Activated T-helper 1 cell treated with anti-CD3 and anti-CD28 coated beads, Interleukin-12 subunit alpha, Interleukin-12 subunit beta, Interleukin-2, Interleukin-4 antibody, amounts not matched to agents 30 ng/mL and 10 ng/mL and 1 ng/mL, durations not matched to agents 14 hours and 24 hours and 36 hours (primary cell): ENCODE measurements around the gene CEP112. TPM values are rescaled to one million over a fixed set of nuclear protein-coding genes. Genes with fewer than 3 reads are reported as not detected.

ENCODE experiments used
- DNase-seq: peaks from one replicate; pipeline ENCODE4 v3.0.0; 2021; ENCODE audit warnings: low spot score
- H3K27ac Mint-ChIP-seq: one replicate; pipeline ENCODE4 v1.8.0; 2021; ENCODE audit warnings: mild to moderate bottlenecking, mixed read lengths
- H3K27me3 Mint-ChIP-seq: one replicate; pipeline ENCODE4 v1.8.0; 2022; ENCODE audit warnings: mild to moderate bottlenecking, moderate library complexity, mixed read lengths; ENCODE audit not compliant: insufficient read depth
- H3K36me3 Mint-ChIP-seq: one replicate; pipeline ENCODE4 v1.8.0; 2021; ENCODE audit warnings: low read depth, mixed read lengths
- H3K4me1 Mint-ChIP-seq: one replicate; pipeline ENCODE4 v1.8.0; 2021; ENCODE audit warnings: low read depth, mixed read lengths
- H3K4me3 Mint-ChIP-seq: one replicate; pipeline ENCODE4 v1.8.0; 2021; ENCODE audit warnings: mild to moderate bottlenecking, moderate library complexity, mixed read lengths
- H3K9me3 Mint-ChIP-seq: one replicate; pipeline ENCODE4 v1.8.0; 2021; ENCODE audit warnings: mixed read lengths
- intact Hi-C: fragments of 100-400 bp; cut with micrococcal nuclease; formaldehyde crosslinking; loops from one replicate; pipeline ENCODE4 v1.15.1; 2024
- total RNA-seq: library from RNA; stranded (reverse); gene quantifications from 2 replicates; pipeline ENCODE4 v1.2.3, GENCODE V29; 2022

The CEP112 gene
- total RNA-seq, 1 donor from 2014 or later: 1.7 TPM

DNA sequence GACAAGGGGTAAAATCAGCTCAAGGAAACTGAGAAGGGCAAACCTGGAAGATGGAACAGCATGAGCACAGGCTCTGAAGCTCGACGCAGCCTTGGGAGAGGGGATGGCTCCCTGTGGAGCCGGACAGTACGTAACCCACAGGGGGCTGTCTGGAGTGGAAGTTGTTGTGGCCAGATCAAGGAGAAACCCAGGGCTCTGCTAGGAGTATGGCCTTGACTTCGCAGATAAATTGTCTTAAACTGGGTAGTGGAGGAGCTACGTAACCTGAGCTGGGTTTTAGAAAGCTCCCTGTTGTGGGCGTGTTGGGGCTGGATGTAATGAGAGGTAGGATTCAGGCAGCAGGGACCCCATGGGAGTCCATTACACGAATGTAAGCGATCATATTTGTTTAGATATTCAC, 605.0 kb downstream of the CEP112 start:
- H3K4me1 Mint-ChIP-seq: no peaks in the 10 kb centered on the region
- intact Hi-C loops: no loop called here
- no peak overlapping the region for H3K4me3 Mint-ChIP-seq
- H3K27ac Mint-ChIP-seq: no peak overlapping the region
- no peaks in the 10 kb centered on the region for H3K27me3 Mint-ChIP-seq
- H3K36me3 Mint-ChIP-seq: no peaks in the 10 kb centered on the region
- H3K9me3 Mint-ChIP-seq: no peaks in the 10 kb centered on the region
- no peak for DNase-seq

Other genes with a start within 250 kb of the CEP112 start
- gene APOH, start 37.3 kb upstream of the CEP112 start, total RNA-seq: not detected in 2 replicates
- 155 and 157 TPM in 2 replicates for gene PRKCA, start 110.5 kb upstream of the CEP112 start, total RNA-seq